Stimulated activated CD4-positive, alpha-beta T cell treated with anti-CD3 and anti-CD28 coated beads, Interleukin-1b, Interleukin-23, amount 100 ng/mL, for 1 hour (primary cell): ENCODE data around the gene ARHGAP15.

Experiments
- DNase-seq, 2 donors: peaks; one replicate each; pipeline ENCODE4 v3.0.0-alpha.2; 2020; ENCODE audit warnings: low read depth in 2 of 2

ARHGAP15 gene

GRCh38 chr2:143720095-143720664 is 591.0 kb downstream of the ARHGAP15 start:
- DNase-seq: no peak

- DNase-seq: no peak
Observed at GRCh38 chr2:143725400-143725799, 596.2 kb downstream of the ARHGAP15 start.

- no peak for DNase-seq
Observed at GRCh38 chr2:143726151-143726845, 597.1 kb downstream of the ARHGAP15 start.

- DNase-seq: no peak
Observed at GRCh38 chr2:143728498-143728897, 599.3 kb downstream of the ARHGAP15 start.

GRCh38 chr2:143729296-143729814 is 600.1 kb downstream of the ARHGAP15 start:
- DNase-seq: no peak

- no peak for DNase-seq
Observed at GRCh38 chr2:143730155-143730952, 601.1 kb downstream of the ARHGAP15 start.

- DNase-seq: no peak
Observed at GRCh38 chr2:143730953-143731260, 601.7 kb downstream of the ARHGAP15 start.

GRCh38 chr2:143732076-143732475 is 602.9 kb downstream of the ARHGAP15 start:
- DNase-seq: no peak

GRCh38 chr2:143732871-143733270 is 603.7 kb downstream of the ARHGAP15 start:
- no peak for DNase-seq

- DNase-seq: no peak
Observed at GRCh38 chr2:143734507-143734906, 605.3 kb downstream of the ARHGAP15 start.

- no peak for DNase-seq
Observed at GRCh38 chr2:143736904-143737303, 607.7 kb downstream of the ARHGAP15 start.

GRCh38 chr2:143740431-143740830 is 611.2 kb downstream of the ARHGAP15 start:
- DNase-seq: no peak

- DNase-seq: no peak
Observed at GRCh38 chr2:143741205-143741604, 612.0 kb downstream of the ARHGAP15 start.

GRCh38 chr2:143742581-143742980 is 613.4 kb downstream of the ARHGAP15 start:
- no peak for DNase-seq

- no peak for DNase-seq
Observed at GRCh38 chr2:143744114-143744513, 614.9 kb downstream of the ARHGAP15 start.

- no peak for DNase-seq
Observed at GRCh38 chr2:143745060-143745459, 615.8 kb downstream of the ARHGAP15 start.

GRCh38 chr2:143754742-143755141 is 625.5 kb downstream of the ARHGAP15 start:
- DNase-seq: no peak

- no peak for DNase-seq
Observed at GRCh38 chr2:143758629-143759330, 629.6 kb downstream of the ARHGAP15 start.

GRCh38 chr2:143759455-143759854 is 630.2 kb downstream of the ARHGAP15 start:
- no peak for DNase-seq

- no peak for DNase-seq
Observed at GRCh38 chr2:143762176-143762928, 633.1 kb downstream of the ARHGAP15 start.

GRCh38 chr2:143764261-143764660 is 635.0 kb downstream of the ARHGAP15 start:
- no peak for DNase-seq
